GM19240 (cell line): ENCODE data around the gene PLEKHG7.
"Not testable (repeated sequence)": the region's sequence is repeated elsewhere in the genome, so short reads cannot be mapped to it uniquely, and the experiment has no call there.

Experiments
- DNase-seq: peaks from one replicate; pipeline ENCODE4 v3.0.0; 2011; ENCODE audit warnings: low spot score; ENCODE audit not compliant: insufficient read length

PLEKHG7 gene

GRCh38 chr12:92702754-92703679 lies at the start of gene PLEKHG7:
Gene PLEKHG7 (plus strand): TSS chr12:92702989. CDS start chr12:92706632, 3,643 bp downstream.
- peak; percentile 67 for DNase-seq

- not testable (repeated sequence) for DNase-seq
Measured at GRCh38 chr12:92654256-92654655, 48.5 kb upstream of the PLEKHG7 start.

- no peak for DNase-seq
Measured at GRCh38 chr12:92654929-92655328, 47.9 kb upstream of the PLEKHG7 start.

GRCh38 chr12:92656911-92657310 lies 45.9 kb upstream of the PLEKHG7 start:
- DNase-seq = no peak

GRCh38 chr12:92657770-92658169 lies 45.0 kb upstream of the PLEKHG7 start:
- no peak for DNase-seq

- no peak for DNase-seq
Measured at GRCh38 chr12:92658611-92659010, 44.2 kb upstream of the PLEKHG7 start.

GRCh38 chr12:92661269-92661668 lies 41.5 kb upstream of the PLEKHG7 start:
- DNase-seq = no peak

- no peak for DNase-seq
Measured at GRCh38 chr12:92665496-92665895, 37.3 kb upstream of the PLEKHG7 start.

GRCh38 chr12:92668739-92669138 lies 34.0 kb upstream of the PLEKHG7 start:
- no peak for DNase-seq

GRCh38 chr12:92671524-92671923 lies 31.3 kb upstream of the PLEKHG7 start:
- not testable (repeated sequence) for DNase-seq

GRCh38 chr12:92673756-92674155 lies 29.0 kb upstream of the PLEKHG7 start:
- DNase-seq = no peak

GRCh38 chr12:92674500-92674899 lies 28.3 kb upstream of the PLEKHG7 start:
- no peak for DNase-seq

GRCh38 chr12:92675092-92675865 lies 27.5 kb upstream of the PLEKHG7 start:
- no peak for DNase-seq

GRCh38 chr12:92676710-92677109 lies 26.1 kb upstream of the PLEKHG7 start:
- DNase-seq = no peak

- no peak for DNase-seq
Measured at GRCh38 chr12:92690601-92691000, 12.2 kb upstream of the PLEKHG7 start.

- no peak for DNase-seq
Measured at GRCh38 chr12:92695056-92695455, 7.7 kb upstream of the PLEKHG7 start.

GRCh38 chr12:92695577-92695976 lies 7.2 kb upstream of the PLEKHG7 start:
- no peak for DNase-seq

- no peak for DNase-seq
Measured at GRCh38 chr12:92696216-92696615, 6.6 kb upstream of the PLEKHG7 start.

GRCh38 chr12:92698474-92698873 lies 4.3 kb upstream of the PLEKHG7 start:
- DNase-seq = no peak

GRCh38 chr12:92701441-92701840 lies 1.3 kb upstream of the PLEKHG7 start:
- DNase-seq = no peak

- DNase-seq = no peak
Measured at GRCh38 chr12:92703786-92704185, 997 bp downstream of the PLEKHG7 start.

GRCh38 chr12:92706594-92706993 lies 3.8 kb downstream of the PLEKHG7 start:
- DNase-seq = no peak
